Sigmoid colon (tissue), 7 donors: ENCODE measurements around the gene MRPL27. TPM values are rescaled to one million over a fixed set of nuclear protein-coding genes. Genes with fewer than 3 reads are reported as not detected.
"Not testable (repeated sequence)": the region's sequence is repeated elsewhere in the genome, so short reads cannot be mapped to it uniquely, and the experiment has no call there.

Experiments used
- DNase-seq: peaks from one replicate; pipeline ENCODE4 v3.0.0-alpha.2; 2019
- H3K27ac ChIP-seq, 4 donors: fragments of 200-600 bp; sonication (generic); one replicate each; pipeline ENCODE4 v1.5.1; 2016 to 2019; ENCODE audit warnings: mild to moderate bottlenecking in 1 of 4
- H3K27me3 ChIP-seq, 3 donors: fragments of 200-600 bp; sonication (generic); one replicate each; pipeline ENCODE4 v1.5.1; 2019; ENCODE audit warnings: mild to moderate bottlenecking in 1 of 3
- H3K36me3 ChIP-seq, 4 donors: fragments of 200-600 bp; sonication (generic); one replicate each; pipeline ENCODE4 v1.5.1; 2016 to 2019
- H3K4me1 ChIP-seq, 4 donors: fragments of 200-600 bp; sonication (generic); one replicate each; pipeline ENCODE4 v1.5.1; 2017 to 2019
- H3K4me3 ChIP-seq, 4 donors: fragments of 200-600 bp; sonication (generic); one replicate each; pipeline ENCODE4 v1.5.1; 2017 to 2019; ENCODE audit warnings: mild to moderate bottlenecking in 2 of 4, moderate library complexity in 1 of 4
- H3K9me3 ChIP-seq, 4 donors: fragments of 200-600 bp in 3 of 4; sonication (generic) in 3 of 4; one replicate each; pipeline versions ENCODE4 v1.5.1 to v1.6.1; 2013 to 2019
- EP300 ChIP-seq, 4 donors: sonication (generic); formaldehyde crosslinking; IDR thresholded peaks; one replicate each; pipeline ENCODE4 v1.6.1; 2017; ENCODE audit warnings: antibody characterized with exemption in 4 of 4
- POLR2A ChIP-seq, 2 donors: fragments of 450-650 bp; IDR thresholded peaks; one replicate each; pipeline ENCODE4 v1.6.1; 2016; ENCODE audit warnings: antibody characterized with exemption in 2 of 2, mild to moderate bottlenecking in 2 of 2, moderate library complexity in 2 of 2
- POLR2AphosphoS5 ChIP-seq, 4 donors: sonication (generic); formaldehyde crosslinking; IDR thresholded peaks; one replicate each; pipeline ENCODE4 v1.6.1; 2017; ENCODE audit warnings: antibody characterized with exemption in 4 of 4
- WGBS, 2 donors: extraction: QIAGEN DNeasy Blood & Tissue Kit; methylation state at CpG; one replicate each; pipeline ENCODE4 v1.1.7; 2013; 5-methylcytosine and 5-hydroxymethylcytosine counted together
- intact Hi-C: fragments of 100-400 bp; cut with DNase I; formaldehyde crosslinking; loops from one replicate; pipeline ENCODE4 v1.15.1; 2023
- polyA plus RNA-seq, 3 donors: library from polyadenylated mRNA; stranded (reverse); fragments of 200-250 nt; gene quantifications; one replicate each; pipeline ENCODE4 v1.2.3, GENCODE V29; 2013
- total RNA-seq, 4 donors: library from RNA; depleted of rRNA; stranded (reverse); fragments of >200 nt; gene quantifications; one replicate each; pipeline ENCODE4 v1.1.0, GENCODE V29; 2016
- TF ChIP-seq, protein P1 (sequence below), 4 experiments: fragments of 450-650 bp in 3 of 4; fragments of 200-600 bp in 1 of 4; IDR thresholded peaks; one replicate each; pipeline ENCODE4 v1.5.1; 2016 to 2019; ENCODE audit warnings: antibody characterized with exemption in 4 of 4, mild to moderate bottlenecking in 3 of 4, moderate library complexity in 2 of 4
- donor health status: healthy with polysubstance abuse.
- donor health status: Bipolar disorder and iron deficiency.
- donor health status: healthy.

Gene MRPL27
- total and polyA plus RNA-seq, 7 donors = 64.0 to 234 (median 94.6) TPM

DNA sequence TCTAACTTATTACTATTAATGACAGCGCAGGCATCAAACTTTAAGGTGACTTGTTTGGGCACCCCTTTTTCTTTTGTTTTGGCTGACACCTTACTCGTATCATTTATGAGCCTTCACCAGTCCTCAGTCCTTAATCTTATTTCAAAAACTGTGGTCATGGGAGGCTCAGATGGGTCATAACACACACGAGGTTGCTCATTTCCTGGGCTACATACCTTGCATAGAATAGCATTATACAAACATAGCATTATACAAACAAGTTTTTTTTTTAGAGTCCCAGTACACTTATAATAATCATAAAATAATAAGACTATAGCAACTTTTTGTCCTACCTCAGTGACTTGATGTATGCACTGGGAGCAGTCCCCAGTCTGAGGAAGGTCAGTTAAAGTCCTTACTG is 41.8 kb upstream of the MRPL27 start:
- intact Hi-C loops = no loop called here
- no peaks in the 10 kb centered on the region for H3K27me3 ChIP-seq
- H3K4me1 ChIP-seq = no peaks in the 10 kb centered on the region
- no peak for DNase-seq
- TF ChIP-seq, protein P1, sequence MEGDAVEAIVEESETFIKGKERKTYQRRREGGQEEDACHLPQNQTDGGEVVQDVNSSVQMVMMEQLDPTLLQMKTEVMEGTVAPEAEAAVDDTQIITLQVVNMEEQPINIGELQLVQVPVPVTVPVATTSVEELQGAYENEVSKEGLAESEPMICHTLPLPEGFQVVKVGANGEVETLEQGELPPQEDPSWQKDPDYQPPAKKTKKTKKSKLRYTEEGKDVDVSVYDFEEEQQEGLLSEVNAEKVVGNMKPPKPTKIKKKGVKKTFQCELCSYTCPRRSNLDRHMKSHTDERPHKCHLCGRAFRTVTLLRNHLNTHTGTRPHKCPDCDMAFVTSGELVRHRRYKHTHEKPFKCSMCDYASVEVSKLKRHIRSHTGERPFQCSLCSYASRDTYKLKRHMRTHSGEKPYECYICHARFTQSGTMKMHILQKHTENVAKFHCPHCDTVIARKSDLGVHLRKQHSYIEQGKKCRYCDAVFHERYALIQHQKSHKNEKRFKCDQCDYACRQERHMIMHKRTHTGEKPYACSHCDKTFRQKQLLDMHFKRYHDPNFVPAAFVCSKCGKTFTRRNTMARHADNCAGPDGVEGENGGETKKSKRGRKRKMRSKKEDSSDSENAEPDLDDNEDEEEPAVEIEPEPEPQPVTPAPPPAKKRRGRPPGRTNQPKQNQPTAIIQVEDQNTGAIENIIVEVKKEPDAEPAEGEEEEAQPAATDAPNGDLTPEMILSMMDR (IDR thresholded peaks at IDR 0.05) = no peak
- TF ChIP-seq EP300 (IDR thresholded peaks at IDR 0.05) = no peak
- TF ChIP-seq POLR2A (IDR thresholded peaks at IDR 0.05) = no peak
- no peak for TF ChIP-seq POLR2AphosphoS5 (IDR thresholded peaks at IDR 0.05)
- no peaks in the 10 kb centered on the region for H3K9me3 ChIP-seq
- no peaks in the 10 kb centered on the region for H3K36me3 ChIP-seq
- H3K4me3 ChIP-seq = no peak overlapping the region
- no peak overlapping the region for H3K27ac ChIP-seq
- 69 to 79% methylated on average over 3 of the region's 3 CpGs for WGBS, 2 donors

DNA sequence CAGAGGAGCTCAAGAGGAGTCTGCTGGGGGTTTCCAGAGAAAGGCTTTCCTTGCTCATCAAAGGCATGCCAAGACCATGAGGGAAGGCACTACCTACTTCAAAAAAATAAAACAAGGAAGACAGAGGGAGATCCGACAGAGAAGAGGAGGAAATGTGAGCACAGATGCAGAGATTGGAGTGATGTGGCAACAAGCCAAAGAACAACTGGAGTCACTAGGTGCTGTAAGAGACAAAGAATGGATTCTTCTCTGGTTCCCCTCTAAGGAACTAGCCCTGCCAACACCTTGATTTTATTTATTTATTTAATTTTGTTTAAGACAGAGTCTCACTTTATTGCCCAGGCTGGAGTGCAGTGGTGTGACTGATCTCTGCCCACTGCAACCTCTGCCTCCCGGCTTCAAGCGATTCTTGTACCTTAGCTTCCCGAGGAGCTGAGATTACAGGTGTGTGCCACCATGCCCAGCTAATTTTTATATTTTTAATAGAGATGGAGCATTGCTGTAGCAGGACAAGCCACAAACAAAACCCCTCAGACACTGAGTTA is 39.3 kb upstream of the MRPL27 start:
- TF ChIP-seq EP300 (IDR thresholded peaks at IDR 0.05) (no peak), POLR2AphosphoS5 (IDR thresholded peaks at IDR 0.05) (no peak), POLR2A (IDR thresholded peaks at IDR 0.05) (no peak)
- TF ChIP-seq, protein P1 (IDR thresholded peaks at IDR 0.05) = no peak
- no peaks in the 10 kb centered on the region for H3K4me1 ChIP-seq
- H3K27ac ChIP-seq = no peak overlapping the region
- no peak overlapping the region for H3K4me3 ChIP-seq
- no peaks in the 10 kb centered on the region for H3K9me3 ChIP-seq
- WGBS, 2 donors = 22 to 70% methylated on average over 4 of the region's 4 CpGs
- H3K36me3 ChIP-seq = no peaks in the 10 kb centered on the region
- intact Hi-C loops = no loop called here
- H3K27me3 ChIP-seq = no peaks in the 10 kb centered on the region
- DNase-seq = no peak

DNA sequence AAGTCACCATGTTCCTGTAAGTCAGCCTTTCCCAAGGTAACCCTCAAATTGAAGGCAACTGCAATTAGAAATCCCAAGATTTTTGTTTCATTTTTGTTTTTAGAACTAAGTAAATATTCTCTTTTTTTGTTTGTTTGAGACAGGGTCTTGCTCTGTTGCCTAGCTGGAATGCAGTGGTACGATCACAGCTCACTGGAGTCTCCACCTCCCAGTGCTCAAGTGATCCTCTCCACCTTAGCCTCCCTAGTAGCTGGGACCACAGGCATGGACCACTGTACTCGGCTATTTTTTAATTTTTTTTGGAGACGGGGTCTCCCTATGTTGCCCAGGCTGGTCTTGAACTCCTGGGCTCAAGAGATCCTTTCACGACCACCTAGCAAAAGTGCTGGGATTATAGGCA is 34.9 kb upstream of the MRPL27 start:
- H3K36me3 ChIP-seq = no peaks in the 10 kb centered on the region
- no peaks in the 10 kb centered on the region for H3K9me3 ChIP-seq
- no peak overlapping the region for H3K4me3 ChIP-seq
- DNase-seq = no peak
- intact Hi-C loops = no loop called here
- H3K27me3 ChIP-seq = no peaks in the 10 kb centered on the region
- 69 to 90% methylated on average over 4 of the region's 4 CpGs for WGBS, 2 donors
- H3K27ac ChIP-seq = no peak overlapping the region
- TF ChIP-seq POLR2AphosphoS5 (IDR thresholded peaks at IDR 0.05) (no peak), POLR2A (IDR thresholded peaks at IDR 0.05) (no peak)
- TF ChIP-seq, protein P1 (IDR thresholded peaks at IDR 0.05) = no peak
- no peaks in the 10 kb centered on the region for H3K4me1 ChIP-seq

DNA sequence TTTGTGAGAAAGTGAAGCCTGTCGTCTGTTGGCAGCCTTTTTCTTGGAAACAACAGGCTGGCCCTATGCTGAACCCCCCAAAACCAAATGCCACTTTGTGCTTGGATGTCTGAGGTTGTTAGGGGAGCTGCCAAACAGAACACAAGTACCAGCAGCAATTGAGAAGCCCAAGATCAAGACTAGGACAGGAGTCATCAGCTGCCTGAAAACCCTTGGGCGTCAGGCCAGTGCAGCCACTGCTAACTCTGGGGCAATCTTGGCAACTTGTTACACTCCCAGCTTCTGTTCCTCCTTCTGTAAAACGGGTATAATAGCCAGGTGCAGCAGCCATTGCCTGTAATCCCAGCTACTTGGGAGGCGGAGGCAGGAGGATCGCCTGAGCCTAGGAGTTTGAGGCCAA is 33.6 kb upstream of the MRPL27 start:
- intact Hi-C loops = no loop called here
- WGBS, 2 donors = 80 to 81% methylated on average over 5 of the region's 5 CpGs

DNA sequence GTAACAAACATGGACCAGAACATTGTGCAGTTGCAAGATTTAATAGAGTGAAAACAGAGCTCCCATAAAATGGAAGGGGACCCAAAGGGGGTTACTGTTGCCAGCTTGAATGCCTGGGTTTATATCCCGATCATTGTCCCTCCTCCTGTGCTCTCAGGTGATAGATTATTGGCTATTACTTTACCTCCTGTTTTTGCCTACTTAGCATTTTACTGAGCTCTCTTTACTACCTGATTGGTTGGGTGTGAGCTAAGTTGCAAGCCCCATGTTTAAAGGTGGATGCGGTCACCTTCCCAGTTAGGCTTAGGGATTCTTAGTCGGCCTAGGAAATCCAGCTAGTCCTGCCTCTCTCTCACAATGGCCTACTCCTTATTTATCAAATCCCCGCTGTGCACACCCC is 32.4 kb upstream of the MRPL27 start:
- 89 to 98% methylated on average over 4 of the region's 4 CpGs for WGBS, 2 donors
- intact Hi-C loops = not testable (repeated sequence)

More for the DNA sequence above, 33.6 kb upstream of the MRPL27 start:
- H3K4me3 ChIP-seq = no peak overlapping the region
- H3K9me3 ChIP-seq = no peaks in the 10 kb centered on the region
- H3K4me1 ChIP-seq = no peaks in the 10 kb centered on the region
- no peak for TF ChIP-seq POLR2AphosphoS5 (IDR thresholded peaks at IDR 0.05)
- DNase-seq = no peak
- H3K27me3 ChIP-seq = no peaks in the 10 kb centered on the region
- no peak overlapping the region for H3K27ac ChIP-seq
- no peaks in the 10 kb centered on the region for H3K36me3 ChIP-seq

DNA sequence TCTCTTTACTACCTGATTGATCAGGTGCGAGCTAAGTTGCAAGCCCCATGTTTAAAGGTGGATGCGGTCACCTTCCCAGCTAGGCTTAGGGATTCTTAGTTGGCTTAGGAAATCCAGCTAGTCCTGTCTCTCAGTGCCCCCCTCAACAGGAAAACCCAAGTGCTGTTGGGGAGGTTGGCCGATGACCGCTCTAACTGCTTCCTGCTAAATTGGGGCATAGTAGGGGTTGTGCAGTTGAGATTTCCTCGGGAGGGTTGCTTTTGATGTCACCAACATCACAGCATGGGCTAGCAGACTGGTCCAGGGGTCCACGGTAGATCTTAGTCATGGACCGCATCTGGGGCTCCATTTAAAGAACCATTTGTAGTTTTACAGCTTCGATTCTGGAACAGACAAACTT is 26.6 kb upstream of the MRPL27 start:
- DNase-seq, H3K36me3 ChIP-seq, H3K9me3 ChIP-seq, H3K27me3 ChIP-seq, H3K27ac ChIP-seq, H3K4me3 ChIP-seq, intact Hi-C loops: not testable (repeated sequence)
- H3K4me1 ChIP-seq = peaks cover 0 to 28% (median 24%) of the 10 kb centered on the region in 4 donors
- WGBS, 2 donors = 95 to 97% methylated on average over 8 of the region's 8 CpGs

More for the DNA sequence above, 32.4 kb upstream of the MRPL27 start:
- H3K4me1 ChIP-seq, H3K9me3 ChIP-seq, H3K4me3 ChIP-seq, H3K27ac ChIP-seq, H3K36me3 ChIP-seq, DNase-seq, H3K27me3 ChIP-seq: not testable (repeated sequence)

DNA sequence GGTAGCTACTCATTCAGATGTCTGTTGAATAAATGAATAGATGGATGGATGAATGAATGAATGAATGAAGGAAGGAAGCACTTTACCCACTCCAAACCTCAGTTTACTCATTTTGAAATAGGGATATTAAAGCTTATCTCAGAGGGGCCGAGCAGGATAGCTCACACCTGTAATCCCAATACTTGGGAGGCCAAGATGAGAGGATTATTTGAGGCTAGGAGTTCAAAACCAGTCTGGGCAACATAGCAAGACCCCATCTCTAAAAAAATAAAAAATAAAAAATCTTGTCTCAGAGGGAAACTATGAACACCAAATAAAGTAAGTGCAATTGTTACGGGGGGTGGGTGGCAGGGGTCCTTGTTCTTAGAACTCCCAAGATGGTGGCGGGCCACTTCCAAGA is 25.7 kb upstream of the MRPL27 start:
- H3K27ac ChIP-seq, intact Hi-C loops, DNase-seq, H3K9me3 ChIP-seq, H3K4me3 ChIP-seq, H3K27me3 ChIP-seq: not testable (repeated sequence)
- Histone ChIP-seq H3K4me1 (peaks cover 0 to 28% (median 24%) of the 10 kb centered on the region in 4 donors), H3K36me3 (peaks cover 0 to 13% (median 10%) of the 10 kb centered on the region in 4 donors)
- 94 to 99% methylated on average over 3 of the region's 3 CpGs for WGBS, 2 donors
